ENCODE data around the gene SMARCD1. TPM values are rescaled to one million over a fixed set of nuclear protein-coding genes. Genes with fewer than 3 reads are reported as not detected.
"Not testable (repeated sequence)": the region's sequence is repeated elsewhere in the genome, so short reads cannot be mapped to it uniquely, and the experiment has no call there.

SMARCD1 gene
- total and polyA plus RNA-seq, 2 experiments from 2014 or later: 27.9 to 33.4 TPM

- whole genome bisulfite sequencing (ENCODE audit: low lambda C conversion rate, missing lambda C conversion rate): 98% methylated on average over 4 of the region's 4 CpGs
- TF ChIP-seq EZH2phosphoT487 (IDR thresholded peaks at IDR 0.05; ENCODE audit: low read depth, severe bottlenecking, unreplicated experiment) (no peak), EZH2 (IDR thresholded peaks at IDR 0.05; ENCODE audit: borderline replicate concordance) (no peak), CTCF (IDR thresholded peaks at IDR 0.05; ENCODE audit: poor library complexity) (no peak)
- Histone ChIP-seq H3K4me3 (no peak overlapping the region), H3K9me3 (ENCODE audit: low read depth) (no peaks in the 10 kb centered on the region), H3K9me2 (replicated peaks; ENCODE audit: insufficient read depth) (no peaks in the 10 kb centered on the region), H3K4me1 (ENCODE audit: insufficient read depth) (no peaks in the 10 kb centered on the region), H3K27me3 (no peaks in the 10 kb centered on the region), H3K4me2 (no peak overlapping the region), H3K36me3 (replicated peaks; ENCODE audit: insufficient read depth, low read depth) (no peaks in the 10 kb centered on the region), H3K79me2 (peaks cover 73% of the 10 kb centered on the region), H3K27ac (no peak overlapping the region), H2AFZ (no peak overlapping the region), H4K20me1 (ENCODE audit: insufficient read depth, poor library complexity, severe bottlenecking) (peaks cover 14% of the 10 kb centered on the region)
- no peak for DNase-seq (ENCODE audit: low spot score)
These were observed 62.1 kb downstream of the SMARCD1 start for GRCh38 chr12:50147281-50147680.

GRCh38 chr12:50148011-50148410 is 62.9 kb downstream of the SMARCD1 start:
- H3K27me3 ChIP-seq; H3K4me3 ChIP-seq; H3K27ac ChIP-seq; H3K9me2 ChIP-seq (replicated peaks; ENCODE audit: insufficient read depth); H3K36me3 ChIP-seq (replicated peaks; ENCODE audit: insufficient read depth, low read depth); H3K4me1 ChIP-seq (ENCODE audit: insufficient read depth); H3K9me3 ChIP-seq (ENCODE audit: low read depth); H2AFZ ChIP-seq; DNase-seq (ENCODE audit: low spot score); H3K4me2 ChIP-seq: not testable (repeated sequence)
- WGBS (ENCODE audit: low lambda C conversion rate, missing lambda C conversion rate): 95% methylated on average over 6 of the region's 6 CpGs
- Histone ChIP-seq H3K79me2 (peaks cover 80% of the 10 kb centered on the region), H4K20me1 (ENCODE audit: insufficient read depth, poor library complexity, severe bottlenecking) (peaks cover 14% of the 10 kb centered on the region)

GRCh38 chr12:50149311-50149710 is 64.2 kb downstream of the SMARCD1 start:
- Histone ChIP-seq H3K27ac (no peak overlapping the region), H3K36me3 (replicated peaks; ENCODE audit: insufficient read depth, low read depth) (no peaks in the 10 kb centered on the region), H4K20me1 (ENCODE audit: insufficient read depth, poor library complexity, severe bottlenecking) (peaks cover 14% of the 10 kb centered on the region), H3K79me2 (peaks cover 83% of the 10 kb centered on the region), H2AFZ (no peak overlapping the region), H3K9me2 (replicated peaks; ENCODE audit: insufficient read depth) (no peaks in the 10 kb centered on the region), H3K27me3 (no peaks in the 10 kb centered on the region), H3K9me3 (ENCODE audit: low read depth) (no peaks in the 10 kb centered on the region), H3K4me1 (ENCODE audit: insufficient read depth) (no peaks in the 10 kb centered on the region), H3K4me2 (no peak overlapping the region), H3K4me3 (no peak overlapping the region)
- no peak for TF ChIP-seq CTCF (IDR thresholded peaks at IDR 0.05; ENCODE audit: poor library complexity)
- TF ChIP-seq EZH2 (IDR thresholded peaks at IDR 0.05; ENCODE audit: borderline replicate concordance): no peak
- 84% methylated on average over 3 of the region's 3 CpGs for WGBS (ENCODE audit: low lambda C conversion rate, missing lambda C conversion rate)
- DNase-seq (ENCODE audit: low spot score): no peak

Other genes starting within 250 kb of the SMARCD1 start
- gene BCDIN3D, start 242.2 kb upstream of the SMARCD1 start, total RNA-seq: 4.5 and 5.6 TPM in 2 replicates
- 3.5 and 5.0 TPM in 2 replicates for gene BCDIN3D, start 242.2 kb upstream of the SMARCD1 start, polyA plus RNA-seq
- 1.4 and 5.0 TPM in 2 replicates for gene FAIM2, start 181.4 kb upstream of the SMARCD1 start, total RNA-seq
- 7.3 and 14.0 TPM in 2 replicates for gene FAIM2, start 181.4 kb upstream of the SMARCD1 start, polyA plus RNA-seq
- 0.08 and 1.4 TPM in 2 replicates for gene AQP2, start 134.6 kb upstream of the SMARCD1 start, total RNA-seq
- 0.71 and 1.8 TPM in 2 replicates for gene AQP2, start 134.6 kb upstream of the SMARCD1 start, polyA plus RNA-seq
- gene AQP5, start 123.5 kb upstream of the SMARCD1 start, total RNA-seq: 1.2 and 1.3 TPM in 2 replicates
- 0.50 and 1.2 TPM in 2 replicates for gene AQP5, start 123.5 kb upstream of the SMARCD1 start, polyA plus RNA-seq
- gene AQP6, start 112.4 kb upstream of the SMARCD1 start, total RNA-seq: not detected in 2 replicates
- gene AQP6, start 112.4 kb upstream of the SMARCD1 start, polyA plus RNA-seq: 0.23 TPM in 1 of 2 replicates, not detected in the other
- gene RACGAP1, start 59.8 kb upstream of the SMARCD1 start, total RNA-seq: 22.1 and 22.2 TPM in 2 replicates
- 12.6 and 17.3 TPM in 2 replicates for gene RACGAP1, start 59.8 kb upstream of the SMARCD1 start, polyA plus RNA-seq
- 2.4 and 3.1 TPM in 2 replicates for gene ASIC1, start 27.7 kb upstream of the SMARCD1 start, total RNA-seq
- 4.6 and 6.7 TPM in 2 replicates for gene ASIC1, start 27.7 kb upstream of the SMARCD1 start, polyA plus RNA-seq
- gene GPD1, start 18.7 kb downstream of the SMARCD1 start, total RNA-seq: 46.8 and 64.1 TPM in 2 replicates
- gene GPD1, start 18.7 kb downstream of the SMARCD1 start, polyA plus RNA-seq: 20.4 and 30.6 TPM in 2 replicates
- 61.5 and 73.5 TPM in 2 replicates for gene COX14, start 26.9 kb downstream of the SMARCD1 start, total RNA-seq
- 150 and 186 TPM in 2 replicates for gene COX14, start 26.9 kb downstream of the SMARCD1 start, polyA plus RNA-seq
- gene CERS5, start 82.0 kb downstream of the SMARCD1 start, total RNA-seq: 38.8 and 43.3 TPM in 2 replicates
- gene CERS5, start 82.0 kb downstream of the SMARCD1 start, polyA plus RNA-seq: 53.3 and 69.0 TPM in 2 replicates
- 84.4 and 93.3 TPM in 2 replicates for gene LIMA1, start 198.2 kb downstream of the SMARCD1 start, total RNA-seq
- 54.8 and 59.7 TPM in 2 replicates for gene LIMA1, start 198.2 kb downstream of the SMARCD1 start, polyA plus RNA-seq